Measurements from ENCODE around the gene KLF15.

Gene KLF15

GRCh38 chr3:126357295-126358037, at the start of gene KLF15:
Gene KLF15 (minus strand): TSS chr3:126357408. CDS start chr3:126352922, 4,486 bp downstream.
- DNase-seq: peak; percentile 72

- DNase-seq: no peak
Observed at GRCh38 chr3:126406389-126407296, 49.4 kb upstream of the KLF15 start.

GRCh38 chr3:126402666-126403302, 45.6 kb upstream of the KLF15 start:
- DNase-seq: no peak

GRCh38 chr3:126402178-126402577, 45.0 kb upstream of the KLF15 start:
- DNase-seq: no peak

- no peak for DNase-seq
Observed at GRCh38 chr3:126401611-126402160, 44.5 kb upstream of the KLF15 start.

- no peak for DNase-seq
Observed at GRCh38 chr3:126399756-126400155, 42.5 kb upstream of the KLF15 start.

- no peak for DNase-seq
Observed at GRCh38 chr3:126399351-126399735, 42.1 kb upstream of the KLF15 start.

GRCh38 chr3:126398423-126399350, 41.5 kb upstream of the KLF15 start:
- no peak for DNase-seq

GRCh38 chr3:126397610-126398422, 40.6 kb upstream of the KLF15 start:
- DNase-seq: no peak

GRCh38 chr3:126396536-126396935, 39.3 kb upstream of the KLF15 start:
- no peak for DNase-seq

- DNase-seq: no peak
Observed at GRCh38 chr3:126395846-126396513, 38.8 kb upstream of the KLF15 start.

GRCh38 chr3:126394977-126395321, 37.7 kb upstream of the KLF15 start:
- no peak for DNase-seq

- no peak for DNase-seq
Observed at GRCh38 chr3:126394179-126394976, 37.2 kb upstream of the KLF15 start, which contains the start of gene CFAP100. Gene CFAP100 (plus strand): TSS chr3:126394909. CDS start chr3:126396001, 1,092 bp downstream.

GRCh38 chr3:126393563-126393962, 36.4 kb upstream of the KLF15 start:
- no peak for DNase-seq

GRCh38 chr3:126392246-126392645, 35.0 kb upstream of the KLF15 start:
- DNase-seq: no peak

GRCh38 chr3:126391631-126392030, 34.4 kb upstream of the KLF15 start:
- DNase-seq: no peak

GRCh38 chr3:126390751-126391150, 33.5 kb upstream of the KLF15 start:
- DNase-seq: no peak

- DNase-seq: no peak
Observed at GRCh38 chr3:126390201-126390600, 33.0 kb upstream of the KLF15 start.

GRCh38 chr3:126389794-126390146, 32.6 kb upstream of the KLF15 start:
- DNase-seq: no peak

Measured in NCI-H226 (cell line).